ENCODE data around the gene SPOUT1. TPM values are rescaled to one million over a fixed set of nuclear protein-coding genes. Genes with fewer than 3 reads are reported as not detected.
A peak's percentile ranks its signal among the peaks of the same experiment; 100 is the strongest.
"Not testable (repeated sequence)": the region's sequence is repeated elsewhere in the genome, so short reads cannot be mapped to it uniquely, and the experiment has no call there.

Gene SPOUT1
- total RNA-seq, 1 donor from 2014 or later = 48.6 TPM

DNA sequence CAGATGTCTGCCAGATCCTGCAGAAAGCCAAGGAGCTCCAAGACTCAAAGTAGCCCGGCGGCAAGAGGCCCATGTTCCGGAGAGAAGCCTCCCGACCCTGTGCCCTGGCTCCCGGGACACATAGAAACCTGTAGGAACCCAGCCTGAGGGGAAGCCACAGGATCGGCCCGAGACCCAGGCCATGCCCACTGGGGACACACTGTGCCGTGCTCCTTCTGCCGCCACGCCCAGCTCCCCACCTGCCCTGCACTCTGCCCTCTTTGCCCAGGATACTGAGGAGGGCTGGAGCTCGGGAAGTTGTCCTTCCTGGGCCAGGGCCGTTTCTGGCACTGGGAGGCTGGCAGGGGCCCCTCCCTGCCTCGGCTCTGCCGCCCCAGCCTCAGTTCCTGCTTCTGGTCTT, 21.8 kb downstream of the SPOUT1 start:
- Histone ChIP-seq H3K4me1 (no peaks in the 10 kb centered on the region), H3K27ac (no peak overlapping the region), H3K36me3 (peaks cover 0 to 44% of the 10 kb centered on the region in 2 donors), H3K4me3 (no peak overlapping the region), H3K9me3 (no peaks in the 10 kb centered on the region), H3K27me3 (no peaks in the 10 kb centered on the region)
- intact Hi-C loops (cut with DNase I) = no loop called here
- DNase-seq (ENCODE audit: extremely low spot score in 2 of 2) = no peak
- TF ChIP-seq, protein P1, sequence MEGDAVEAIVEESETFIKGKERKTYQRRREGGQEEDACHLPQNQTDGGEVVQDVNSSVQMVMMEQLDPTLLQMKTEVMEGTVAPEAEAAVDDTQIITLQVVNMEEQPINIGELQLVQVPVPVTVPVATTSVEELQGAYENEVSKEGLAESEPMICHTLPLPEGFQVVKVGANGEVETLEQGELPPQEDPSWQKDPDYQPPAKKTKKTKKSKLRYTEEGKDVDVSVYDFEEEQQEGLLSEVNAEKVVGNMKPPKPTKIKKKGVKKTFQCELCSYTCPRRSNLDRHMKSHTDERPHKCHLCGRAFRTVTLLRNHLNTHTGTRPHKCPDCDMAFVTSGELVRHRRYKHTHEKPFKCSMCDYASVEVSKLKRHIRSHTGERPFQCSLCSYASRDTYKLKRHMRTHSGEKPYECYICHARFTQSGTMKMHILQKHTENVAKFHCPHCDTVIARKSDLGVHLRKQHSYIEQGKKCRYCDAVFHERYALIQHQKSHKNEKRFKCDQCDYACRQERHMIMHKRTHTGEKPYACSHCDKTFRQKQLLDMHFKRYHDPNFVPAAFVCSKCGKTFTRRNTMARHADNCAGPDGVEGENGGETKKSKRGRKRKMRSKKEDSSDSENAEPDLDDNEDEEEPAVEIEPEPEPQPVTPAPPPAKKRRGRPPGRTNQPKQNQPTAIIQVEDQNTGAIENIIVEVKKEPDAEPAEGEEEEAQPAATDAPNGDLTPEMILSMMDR (IDR thresholded peaks at IDR 0.05) = no peak
- TF ChIP-seq POLR2A (IDR thresholded peaks at IDR 0.05) (no peak), POLR2AphosphoS5 (IDR thresholded peaks at IDR 0.05; ENCODE audit: insufficient read depth in 1 of 2, low read depth in 1 of 2) (no peak)

- Histone ChIP-seq H3K4me1 (no peaks in the 10 kb centered on the region), H3K36me3 (peaks cover 0 to 55% of the 10 kb centered on the region in 2 donors), H3K27me3 (no peaks in the 10 kb centered on the region), H3K9me3 (no peaks in the 10 kb centered on the region), H3K4me3 (no peak overlapping the region), H3K27ac (no peak overlapping the region)
- TF ChIP-seq, protein P1 (IDR thresholded peaks at IDR 0.05) = no peak
- TF ChIP-seq POLR2A (IDR thresholded peaks at IDR 0.05) = no peak
- TF ChIP-seq POLR2AphosphoS5 (IDR thresholded peaks at IDR 0.05; ENCODE audit: insufficient read depth in 1 of 2, low read depth in 1 of 2) = no peak
- DNase-seq (ENCODE audit: extremely low spot score in 2 of 2) = peak in 1 of 2 donors; percentile 90
- intact Hi-C loops (cut with DNase I) = no loop called here
Measured at GRCh38 chr9:128805661-128806060, 23.9 kb downstream of the SPOUT1 start.

- intact Hi-C loops (cut with DNase I) = no loop called here
Measured at GRCh38 chr9:128802482-128802881, 27.1 kb downstream of the SPOUT1 start.

GRCh38 chr9:128800061-128800460, 29.5 kb downstream of the SPOUT1 start:
- Histone ChIP-seq H3K4me3 (no peak overlapping the region), H3K36me3 (peaks cover 0 to 70% of the 10 kb centered on the region in 2 donors), H3K27ac (no peak overlapping the region), H3K4me1 (no peaks in the 10 kb centered on the region), H3K9me3 (no peaks in the 10 kb centered on the region), H3K27me3 (no peaks in the 10 kb centered on the region)
- DNase-seq (ENCODE audit: extremely low spot score in 2 of 2) = no peak
- intact Hi-C loops (cut with DNase I) = no loop called here
- TF ChIP-seq, protein P1 (IDR thresholded peaks at IDR 0.05) = no peak
- no peak for TF ChIP-seq POLR2A (IDR thresholded peaks at IDR 0.05)
- no peak for TF ChIP-seq POLR2AphosphoS5 (IDR thresholded peaks at IDR 0.05; ENCODE audit: insufficient read depth in 1 of 2, low read depth in 1 of 2)

More at GRCh38 chr9:128802482-128802881, 27.1 kb downstream of the SPOUT1 start:
- Histone ChIP-seq H3K27me3 (no peaks in the 10 kb centered on the region), H3K36me3 (peaks cover 0 to 75% of the 10 kb centered on the region in 2 donors), H3K9me3 (no peaks in the 10 kb centered on the region), H3K4me3 (no peak overlapping the region), H3K4me1 (no peaks in the 10 kb centered on the region), H3K27ac (no peak overlapping the region)
- DNase-seq (ENCODE audit: extremely low spot score in 2 of 2) = no peak
- TF ChIP-seq, protein P1 (IDR thresholded peaks at IDR 0.05) = no peak
- TF ChIP-seq POLR2A (IDR thresholded peaks at IDR 0.05) (no peak), POLR2AphosphoS5 (IDR thresholded peaks at IDR 0.05; ENCODE audit: insufficient read depth in 1 of 2, low read depth in 1 of 2) (no peak)

GRCh38 chr9:128798896-128799295, 30.7 kb downstream of the SPOUT1 start:
- no peak for DNase-seq (ENCODE audit: extremely low spot score in 2 of 2)
- Histone ChIP-seq H3K9me3 (no peaks in the 10 kb centered on the region), H3K36me3 (peaks cover 0 to 64% of the 10 kb centered on the region in 2 donors), H3K27me3 (no peaks in the 10 kb centered on the region), H3K4me3 (no peak overlapping the region), H3K4me1 (no peaks in the 10 kb centered on the region), H3K27ac (no peak overlapping the region)
- TF ChIP-seq POLR2AphosphoS5 (IDR thresholded peaks at IDR 0.05; ENCODE audit: insufficient read depth in 1 of 2, low read depth in 1 of 2) (no peak), POLR2A (IDR thresholded peaks at IDR 0.05) (no peak)
- TF ChIP-seq, protein P1 (IDR thresholded peaks at IDR 0.05) = no peak
- intact Hi-C loops (cut with DNase I) = no loop called here

DNA sequence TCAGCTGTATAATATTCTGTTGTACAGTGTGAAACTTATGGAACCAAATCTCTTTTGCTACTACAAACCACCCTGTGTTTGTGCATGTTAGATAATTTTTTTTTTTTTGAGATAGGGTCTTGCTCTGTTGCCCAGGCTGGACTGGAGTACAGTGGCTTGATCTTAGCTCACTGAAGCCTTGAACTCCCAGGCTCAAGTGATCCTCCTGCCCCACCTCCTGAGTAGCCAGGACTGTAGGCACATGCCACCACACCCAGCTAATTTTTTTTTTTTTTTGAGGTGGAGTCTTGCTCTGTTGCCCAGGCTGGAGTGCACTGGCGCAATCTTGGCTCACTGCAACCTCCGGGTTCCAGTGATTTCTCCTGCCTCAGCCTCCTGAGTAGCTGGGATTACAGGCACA, 34.6 kb downstream of the SPOUT1 start:
- H3K4me1 ChIP-seq; intact Hi-C loops (cut with DNase I); DNase-seq (ENCODE audit: extremely low spot score in 2 of 2); H3K27me3 ChIP-seq; H3K27ac ChIP-seq; H3K9me3 ChIP-seq; H3K4me3 ChIP-seq: not testable (repeated sequence)
- peaks cover 0 to 71% of the 10 kb centered on the region in 2 donors for H3K36me3 ChIP-seq
